GM20000 (cell line): ENCODE data around the gene SNRK.

Source experiments
- DNase-seq: peaks from one replicate; pipeline ENCODE4 v3.0.0; 2012; ENCODE audit warnings: low spot score
- TF ChIP-seq, protein P1 (sequence below): IDR thresholded peaks from 2 replicates; pipeline ENCODE4 v1.5.1; 2012; ENCODE audit warnings: mild to moderate bottlenecking, control low read depth; ENCODE audit errors: extremely low read depth, missing control alignments

SNRK gene

DNA sequence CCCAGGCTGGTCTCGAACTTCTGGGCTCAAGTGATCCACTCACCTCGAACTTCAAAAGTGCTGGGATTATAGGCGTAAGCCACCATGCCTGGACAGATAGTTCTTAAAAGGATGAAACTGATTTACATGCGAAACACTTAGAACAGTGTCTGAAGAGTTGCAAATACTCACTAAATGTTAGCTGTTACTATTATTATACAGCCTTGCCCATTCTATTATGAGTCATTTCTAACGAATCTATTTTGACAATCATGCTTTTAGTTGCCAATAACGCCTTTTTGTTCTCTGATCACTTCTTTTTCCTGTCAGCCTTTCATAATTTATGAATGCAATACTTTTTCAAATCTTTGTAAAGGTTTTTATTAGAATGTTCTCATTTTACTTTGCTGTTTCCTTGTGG, 112.7 kb downstream of the SNRK start:
- TF ChIP-seq, protein P1, sequence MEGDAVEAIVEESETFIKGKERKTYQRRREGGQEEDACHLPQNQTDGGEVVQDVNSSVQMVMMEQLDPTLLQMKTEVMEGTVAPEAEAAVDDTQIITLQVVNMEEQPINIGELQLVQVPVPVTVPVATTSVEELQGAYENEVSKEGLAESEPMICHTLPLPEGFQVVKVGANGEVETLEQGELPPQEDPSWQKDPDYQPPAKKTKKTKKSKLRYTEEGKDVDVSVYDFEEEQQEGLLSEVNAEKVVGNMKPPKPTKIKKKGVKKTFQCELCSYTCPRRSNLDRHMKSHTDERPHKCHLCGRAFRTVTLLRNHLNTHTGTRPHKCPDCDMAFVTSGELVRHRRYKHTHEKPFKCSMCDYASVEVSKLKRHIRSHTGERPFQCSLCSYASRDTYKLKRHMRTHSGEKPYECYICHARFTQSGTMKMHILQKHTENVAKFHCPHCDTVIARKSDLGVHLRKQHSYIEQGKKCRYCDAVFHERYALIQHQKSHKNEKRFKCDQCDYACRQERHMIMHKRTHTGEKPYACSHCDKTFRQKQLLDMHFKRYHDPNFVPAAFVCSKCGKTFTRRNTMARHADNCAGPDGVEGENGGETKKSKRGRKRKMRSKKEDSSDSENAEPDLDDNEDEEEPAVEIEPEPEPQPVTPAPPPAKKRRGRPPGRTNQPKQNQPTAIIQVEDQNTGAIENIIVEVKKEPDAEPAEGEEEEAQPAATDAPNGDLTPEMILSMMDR: no peak
- DNase-seq: no peak

DNA sequence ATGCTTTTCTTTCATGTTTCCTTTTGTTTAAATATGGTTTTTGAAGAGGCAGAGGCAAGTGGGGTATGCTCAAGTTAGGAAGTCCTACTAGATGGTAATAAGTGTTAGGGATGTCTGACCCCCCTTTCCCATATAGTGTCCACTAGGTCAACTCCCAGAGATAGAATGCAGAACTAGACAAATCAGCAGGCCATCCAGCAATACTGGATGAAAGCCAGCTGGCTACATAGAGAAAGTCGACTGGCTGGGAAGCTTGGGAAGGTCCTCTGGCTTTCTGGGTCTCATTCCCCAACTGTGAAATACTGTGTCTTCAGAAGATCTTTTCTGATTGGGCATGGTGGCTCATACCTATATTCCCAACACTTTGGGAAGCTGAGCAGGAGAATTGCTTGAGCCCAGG, 113.8 kb downstream of the SNRK start:
- TF ChIP-seq, protein P1: no peak
- no peak for DNase-seq
